ENCODE results near the gene CPTP.

The CPTP gene

GRCh38 chr1:1292851-1293250, 31.8 kb upstream of the CPTP start:
- no peak for DNase-seq

DNA sequence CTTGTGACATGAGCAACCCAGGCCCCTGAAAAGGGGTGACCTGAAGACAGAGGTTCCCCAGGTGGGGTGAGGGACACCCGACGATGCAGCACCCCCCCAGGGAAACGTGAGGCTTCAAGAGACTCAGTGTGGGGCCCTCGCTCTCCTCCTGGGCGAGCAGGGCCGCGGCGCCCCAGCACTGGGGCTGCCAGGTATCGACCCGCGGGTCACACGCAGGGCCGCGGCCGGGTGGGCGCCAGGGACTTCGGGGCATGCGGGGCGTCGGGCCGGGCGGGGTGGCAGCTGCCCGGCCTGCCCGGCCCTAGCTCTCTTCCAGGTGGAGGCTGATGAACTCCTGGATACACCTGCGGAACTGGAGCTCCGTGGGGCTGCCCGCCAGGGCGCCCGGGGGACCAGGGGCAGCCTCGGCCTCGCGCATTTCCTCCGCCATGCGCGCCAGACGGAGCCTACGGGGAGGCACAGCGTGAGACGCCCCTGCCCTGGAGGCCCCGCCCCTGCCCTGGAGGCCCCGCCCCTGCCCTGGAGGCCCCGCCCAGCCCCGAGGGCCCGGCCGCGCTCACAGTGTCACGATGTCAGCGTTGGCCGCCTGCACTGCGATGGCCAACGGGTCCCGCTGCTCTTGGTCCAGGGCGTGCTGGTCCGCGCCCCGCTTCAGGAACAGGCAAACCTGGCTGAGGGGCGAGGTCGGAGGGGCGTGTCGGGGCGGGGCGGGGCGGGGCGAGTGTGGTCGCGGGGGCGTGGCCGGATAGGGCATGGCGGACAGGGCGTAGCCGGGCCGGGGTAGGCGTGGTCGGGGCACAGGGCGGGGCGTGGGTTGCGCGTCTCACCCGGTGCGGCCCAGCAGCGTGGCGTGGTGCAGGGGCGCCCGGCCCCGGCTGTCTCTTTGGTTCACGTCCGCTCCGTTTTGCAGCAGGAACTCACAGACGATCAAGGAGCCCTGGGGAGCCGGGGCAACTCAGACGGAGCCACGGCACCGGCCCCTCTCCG, 31.0 kb upstream of the CPTP start:
- DNase-seq: no peak

DNA sequence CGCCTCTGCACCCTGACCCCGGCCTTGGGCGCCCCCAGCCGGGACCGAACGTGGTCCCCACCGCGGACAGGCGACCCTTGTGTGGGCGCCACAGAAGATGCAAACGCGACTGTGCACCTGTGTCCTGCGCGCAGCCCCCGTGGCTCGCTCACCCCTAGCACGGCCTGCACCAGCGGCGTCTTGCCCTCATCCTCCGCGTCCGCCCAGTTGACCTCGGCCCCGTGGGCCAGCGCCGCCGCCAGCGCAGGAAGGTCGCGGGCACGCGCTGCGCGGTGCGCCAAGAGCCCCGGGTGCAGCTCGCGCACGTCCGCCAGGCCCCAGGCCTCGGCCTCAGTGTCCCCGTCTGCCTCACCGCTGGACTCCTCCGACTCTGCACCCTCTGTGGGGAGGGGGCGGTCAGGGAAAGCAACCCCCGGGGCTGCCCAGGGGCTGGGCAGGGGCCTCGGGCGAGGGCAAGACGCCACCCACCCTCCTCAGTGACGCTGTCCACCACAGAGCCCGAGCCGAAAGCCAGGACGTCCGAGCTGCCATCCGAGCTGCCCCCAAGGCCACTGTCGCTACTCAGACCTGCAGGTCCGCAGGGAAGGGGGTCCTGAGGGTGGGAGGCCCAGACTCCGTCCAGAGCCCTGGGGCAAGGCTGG, 30.2 kb upstream of the CPTP start:
- no peak for DNase-seq

- DNase-seq: no peak
Observed at GRCh38 chr1:1295154-1295923, 29.3 kb upstream of the CPTP start.

DNA sequence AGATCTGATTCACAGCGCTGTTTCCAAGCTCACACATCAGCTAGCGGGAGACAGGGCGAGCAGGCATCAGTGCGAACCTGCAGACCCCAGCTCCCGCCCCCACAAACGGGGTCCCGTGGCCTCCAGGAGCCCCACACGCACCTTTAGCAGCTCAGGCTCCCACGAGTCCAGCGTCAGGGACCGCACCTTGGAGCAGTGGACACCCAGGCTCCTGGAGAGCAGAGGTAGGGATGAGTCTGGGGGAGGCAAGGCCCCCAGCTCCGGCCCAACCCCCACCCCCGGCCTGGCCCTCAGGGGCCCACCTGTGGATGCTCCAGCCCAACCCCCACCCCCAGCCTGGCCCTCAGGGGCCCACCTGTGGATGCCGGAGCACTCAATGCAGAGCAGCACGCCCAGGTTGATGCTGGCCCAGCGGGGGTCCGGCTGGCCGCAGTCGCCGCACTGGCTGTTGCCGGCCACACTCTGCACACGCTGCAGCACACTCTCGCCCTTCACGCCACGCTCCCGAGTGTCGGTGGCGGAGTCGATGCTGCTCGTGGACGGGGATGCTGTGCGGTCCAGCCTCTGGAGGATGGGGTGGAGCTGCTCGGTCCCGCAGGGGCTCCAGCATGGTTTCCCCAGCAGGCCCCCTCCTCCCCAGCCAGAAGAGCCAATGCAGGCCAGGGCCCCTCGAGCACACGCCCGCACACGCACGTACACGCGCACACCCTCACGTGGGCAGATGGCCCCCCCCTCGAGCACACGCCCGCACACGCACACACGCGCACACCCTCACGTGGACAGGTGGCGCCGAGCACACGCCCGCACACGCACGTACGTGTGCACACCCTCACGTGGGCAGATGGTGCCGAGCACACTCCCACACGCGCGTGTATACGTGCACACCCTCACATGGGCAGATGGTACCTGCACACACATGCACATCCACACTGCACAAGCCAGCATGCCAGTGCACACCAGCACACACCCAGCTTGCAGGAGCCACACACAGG, 28.2 kb upstream of the CPTP start:
- no peak for DNase-seq

GRCh38 chr1:1297802-1298424, 26.7 kb upstream of the CPTP start:
- no peak for DNase-seq

- no peak for DNase-seq
Observed at GRCh38 chr1:1298861-1299685, 25.5 kb upstream of the CPTP start.

- DNase-seq: no peak
Observed at GRCh38 chr1:1299686-1300351, 24.8 kb upstream of the CPTP start.

- no peak for DNase-seq
Observed at GRCh38 chr1:1300352-1300739, 24.3 kb upstream of the CPTP start.

DNA sequence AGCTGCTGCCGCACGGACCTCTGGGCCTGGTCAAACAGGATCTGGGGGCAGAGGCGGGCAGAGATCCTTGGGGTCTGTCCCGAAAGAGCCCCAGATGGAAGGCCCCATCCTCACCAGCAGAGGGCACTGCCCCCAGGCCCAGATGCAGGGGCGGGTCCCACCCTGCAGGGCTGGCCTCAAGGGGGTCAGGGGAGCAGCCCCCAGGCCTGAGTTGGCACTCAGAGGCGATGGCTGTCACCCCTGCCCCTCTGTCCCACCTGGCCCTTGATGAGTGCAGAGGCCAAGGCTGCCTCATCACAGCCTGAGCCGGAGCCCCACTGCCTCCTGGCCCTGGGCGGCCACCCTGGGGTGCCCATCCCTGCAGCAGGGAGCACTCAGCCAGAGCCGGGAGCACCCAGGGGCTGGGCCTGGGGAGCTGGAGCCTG, 22.6 kb upstream of the CPTP start:
- peak; percentile 45 for DNase-seq

- no peak for DNase-seq
Observed at GRCh38 chr1:1302951-1303509, 21.6 kb upstream of the CPTP start.

- no peak for DNase-seq
Observed at GRCh38 chr1:1303736-1304135, 20.9 kb upstream of the CPTP start.

DNA sequence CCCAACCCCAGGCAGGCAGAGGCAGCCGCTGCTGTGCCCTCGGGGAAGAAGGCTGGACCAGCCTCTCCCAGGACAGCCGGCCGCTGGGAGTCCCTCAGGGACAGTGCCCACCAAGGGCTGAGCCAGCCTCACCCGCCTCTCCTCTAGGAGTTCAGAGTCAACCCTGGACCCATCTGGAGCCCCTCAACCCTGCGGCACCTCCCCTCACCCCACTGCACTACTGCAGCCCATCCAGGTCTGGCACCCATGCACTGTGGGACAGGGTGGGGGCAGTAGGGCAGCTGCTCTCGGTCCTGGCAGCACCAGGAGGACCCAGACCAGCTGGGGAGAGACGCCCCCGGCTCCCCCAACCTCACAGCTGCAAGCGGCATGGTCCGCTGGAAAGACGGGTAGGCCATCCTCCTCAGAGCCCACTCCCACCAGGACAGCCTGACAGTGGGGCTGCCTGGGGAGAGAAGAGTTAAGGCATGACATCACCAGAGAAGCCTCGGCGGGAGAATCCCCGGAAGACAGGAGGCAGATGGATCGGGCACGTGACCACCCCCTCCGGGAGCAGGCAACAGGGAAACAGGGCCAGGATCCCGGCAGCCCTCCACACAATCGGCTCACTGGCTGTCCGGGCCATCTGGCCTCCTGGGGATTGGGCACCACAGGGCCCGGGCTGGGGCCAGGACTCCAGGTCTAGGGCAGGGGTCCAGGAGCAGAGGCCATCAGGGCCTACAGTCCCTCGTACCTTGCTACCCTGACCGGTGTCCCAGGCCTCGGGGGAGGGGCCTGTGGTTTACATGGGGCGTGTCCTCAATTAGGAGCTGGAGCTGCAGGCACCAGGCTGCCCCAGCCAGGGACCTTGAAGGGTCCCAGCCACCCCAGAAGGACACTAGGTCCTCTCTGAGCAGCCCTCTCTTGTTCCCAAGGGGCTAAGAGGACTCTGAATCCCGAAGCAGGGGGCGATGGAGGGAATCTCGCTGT, 20.0 kb upstream of the CPTP start:
- no peak for DNase-seq

- peak; percentile 82 for DNase-seq
Observed at GRCh38 chr1:1305300-1306069, 19.1 kb upstream of the CPTP start.

DNA sequence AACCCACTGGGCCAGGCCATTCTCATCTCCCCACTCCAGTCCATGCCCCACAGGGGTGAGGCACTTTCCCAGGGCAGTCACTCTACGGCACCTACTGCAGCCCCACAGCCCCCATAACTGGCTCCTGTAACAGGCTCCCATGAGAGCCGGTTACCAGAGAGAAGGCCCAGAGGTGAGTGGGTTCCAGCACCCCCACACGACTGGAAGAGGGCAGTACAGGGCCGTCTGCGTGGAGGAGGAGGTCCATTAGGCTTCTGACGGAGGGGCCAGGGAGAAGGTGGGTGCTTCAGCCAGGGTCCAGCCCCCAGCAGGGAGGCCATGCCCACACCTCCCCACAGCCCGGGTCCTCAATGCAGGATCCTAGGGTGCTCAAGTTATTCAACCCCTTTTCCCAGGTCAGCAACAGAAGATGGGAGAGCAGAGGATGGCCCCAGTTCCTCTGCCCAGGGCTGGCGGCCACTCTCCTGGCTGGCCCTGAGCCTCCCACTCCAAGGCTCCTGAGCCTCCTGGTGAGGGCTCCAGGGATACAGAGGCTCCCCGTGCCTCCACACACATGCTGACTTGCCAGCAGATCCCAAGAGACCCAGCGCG, 18.4 kb upstream of the CPTP start:
- DNase-seq: peak; percentile 46

DNA sequence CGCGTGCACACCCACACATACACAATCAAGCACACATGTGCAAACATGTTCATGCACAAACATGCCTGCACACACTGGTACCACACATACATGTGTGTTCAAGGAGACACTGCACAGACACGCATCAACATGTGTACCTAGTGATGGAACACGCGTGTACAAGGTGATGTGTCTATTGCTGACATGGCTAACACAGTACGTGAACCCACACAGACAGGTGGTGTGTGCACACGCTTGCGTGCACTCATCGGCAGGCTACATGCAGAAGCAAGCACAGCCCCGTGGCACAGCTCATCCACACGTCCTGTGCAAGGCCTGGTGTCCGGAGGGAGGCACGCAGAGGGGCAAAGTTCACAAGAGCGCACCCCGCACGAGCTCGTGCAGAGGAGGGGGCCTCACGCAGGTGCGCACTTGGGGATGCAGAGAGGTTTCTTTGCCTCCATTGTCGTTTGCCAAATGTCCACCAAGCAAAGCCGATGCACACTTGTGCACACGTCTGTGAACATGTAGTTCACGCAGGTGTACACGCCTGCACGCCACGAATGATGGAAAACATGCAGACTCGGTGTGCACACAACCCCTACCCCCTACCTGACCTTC, 17.8 kb upstream of the CPTP start:
- no peak for DNase-seq
